Stimulated activated CD4-positive, alpha-beta T cell treated with anti-CD3 and anti-CD28 coated beads, Interleukin-1b, Interleukin-23, amount 100 ng/mL, for 48 hours (primary cell): ENCODE data around the gene LRRN2.

Experiments used
- DNase-seq: peaks from one replicate; pipeline ENCODE4 v3.0.0-alpha.2; 2020

LRRN2 gene

DNA sequence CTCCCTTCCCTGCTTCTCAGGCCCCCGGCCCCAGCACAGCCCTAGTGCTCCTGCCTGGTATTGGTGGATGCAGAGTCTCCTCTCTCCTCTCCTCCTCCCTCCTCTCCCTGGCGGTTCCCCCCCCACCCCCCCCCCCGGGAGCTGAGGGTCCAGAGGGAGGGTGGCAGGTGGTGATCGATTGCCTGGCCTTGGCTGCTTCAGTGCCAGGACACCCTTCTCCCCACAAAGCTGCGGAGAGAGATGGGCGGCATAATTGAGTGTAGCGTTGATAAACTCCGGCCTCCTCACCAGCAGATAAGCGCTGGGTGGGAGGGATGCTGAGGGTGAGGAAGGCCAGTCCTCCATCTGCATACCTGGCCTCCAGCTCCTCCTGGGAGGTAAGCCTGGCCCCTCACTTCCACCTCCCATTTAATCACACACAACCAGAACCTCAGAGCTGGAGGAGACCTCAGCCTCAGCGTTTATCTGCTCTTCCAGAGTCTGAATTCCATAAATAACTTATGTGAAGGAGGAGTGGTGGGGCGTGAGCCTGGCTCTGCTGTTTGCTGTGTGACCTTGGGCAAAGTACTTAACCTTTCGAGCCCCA, 60.8 kb downstream of the LRRN2 start:
- no peak for DNase-seq

- DNase-seq, result no peak
These were observed 61.6 kb downstream of the LRRN2 start for GRCh38 chr1:204623894-204624361.

GRCh38 chr1:204623365-204623893, 62.1 kb downstream of the LRRN2 start:
- DNase-seq, result no peak

DNA sequence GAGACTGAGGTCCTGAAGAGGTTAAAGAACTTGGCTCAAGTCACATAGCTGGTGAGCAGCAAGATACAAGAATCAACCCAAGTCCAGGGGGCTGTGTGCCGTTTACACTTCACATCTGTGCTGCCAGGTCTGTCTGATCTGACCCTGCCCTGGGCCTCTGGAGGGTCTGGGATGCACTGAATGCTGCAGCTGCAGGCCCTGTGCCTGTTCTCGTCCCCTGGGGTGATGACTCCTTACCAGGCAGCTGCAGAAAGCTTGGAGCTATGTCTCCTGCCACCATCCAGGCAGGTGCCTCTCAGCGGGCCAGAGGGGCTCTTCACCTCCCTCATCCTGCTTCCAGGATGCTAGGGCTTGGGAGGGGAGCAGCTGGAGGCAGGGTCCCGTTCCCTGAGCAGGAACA, 63.5 kb downstream of the LRRN2 start:
- no peak for DNase-seq

- no peak for DNase-seq
These were observed 64.1 kb downstream of the LRRN2 start for GRCh38 chr1:204621396-204621795.

- DNase-seq, result no peak
These were observed 65.8 kb downstream of the LRRN2 start for GRCh38 chr1:204619721-204620120.

GRCh38 chr1:204618148-204618760, 67.3 kb downstream of the LRRN2 start:
- DNase-seq, result no peak

DNA sequence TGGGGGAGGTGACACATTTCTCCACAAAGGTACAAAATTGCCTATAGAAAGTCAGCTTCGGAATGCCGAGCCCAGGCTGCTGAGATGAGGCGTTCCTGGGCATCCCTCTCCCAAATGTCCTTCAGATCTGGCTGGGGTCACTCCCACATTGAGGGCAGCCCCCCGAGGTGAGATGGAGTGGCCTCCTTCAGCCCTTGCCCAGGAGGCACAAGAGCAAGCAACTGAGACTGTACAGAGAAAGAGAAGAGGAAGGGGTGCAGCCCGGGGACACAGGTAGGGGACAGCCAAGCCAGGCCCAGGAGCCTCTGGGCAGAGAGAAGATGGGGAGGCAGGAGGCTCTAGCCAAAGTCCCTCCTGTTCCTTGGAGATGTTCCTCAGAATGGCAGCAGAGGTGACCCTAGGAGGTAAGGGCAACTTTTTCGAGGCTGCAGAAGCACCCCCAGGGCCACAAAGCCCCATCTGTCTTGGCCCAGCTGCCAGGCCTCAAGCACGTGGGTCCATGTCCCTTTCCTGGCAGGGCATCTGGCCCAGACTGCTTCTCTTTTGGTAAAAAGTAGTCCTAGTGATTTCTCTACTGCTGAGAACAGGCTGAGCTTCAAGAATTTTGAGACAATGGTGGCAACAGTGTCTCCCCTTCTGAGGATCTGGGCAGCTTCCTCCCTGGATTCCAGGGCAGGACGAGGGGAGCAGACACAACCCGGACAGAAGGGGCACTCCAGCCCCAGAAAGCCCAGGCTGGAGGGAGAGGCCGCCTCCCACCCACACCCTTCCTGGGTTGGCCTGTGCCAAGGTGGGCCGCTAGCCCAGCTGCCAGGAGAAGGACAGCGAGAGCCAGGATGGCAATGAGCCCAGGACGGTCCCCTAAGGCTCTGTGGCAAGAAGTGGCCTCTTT, 68.0 kb downstream of the LRRN2 start:
- no peak for DNase-seq

DNA sequence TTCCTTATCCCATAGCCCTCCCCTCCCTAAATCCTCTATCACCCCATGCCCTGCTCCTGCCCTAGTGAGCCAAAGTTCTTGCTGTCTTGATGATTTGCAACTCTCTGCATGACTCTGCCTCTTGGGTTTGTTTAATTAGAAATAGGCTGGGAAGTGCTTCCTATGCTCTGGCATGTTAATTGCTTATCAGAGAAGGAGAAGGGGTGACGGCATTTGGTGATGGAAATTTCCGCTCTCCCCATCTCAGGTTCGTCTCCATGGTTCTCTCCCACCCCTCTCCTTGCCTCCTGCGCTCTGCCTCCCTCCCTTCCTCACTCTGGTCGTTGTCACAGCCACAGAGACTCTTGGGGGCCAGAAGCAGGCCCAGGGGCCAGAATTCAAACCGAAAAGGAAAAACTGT, 68.9 kb downstream of the LRRN2 start:
- no peak for DNase-seq

GRCh38 chr1:204615881-204616280, 69.7 kb downstream of the LRRN2 start:
- DNase-seq, result no peak

DNA sequence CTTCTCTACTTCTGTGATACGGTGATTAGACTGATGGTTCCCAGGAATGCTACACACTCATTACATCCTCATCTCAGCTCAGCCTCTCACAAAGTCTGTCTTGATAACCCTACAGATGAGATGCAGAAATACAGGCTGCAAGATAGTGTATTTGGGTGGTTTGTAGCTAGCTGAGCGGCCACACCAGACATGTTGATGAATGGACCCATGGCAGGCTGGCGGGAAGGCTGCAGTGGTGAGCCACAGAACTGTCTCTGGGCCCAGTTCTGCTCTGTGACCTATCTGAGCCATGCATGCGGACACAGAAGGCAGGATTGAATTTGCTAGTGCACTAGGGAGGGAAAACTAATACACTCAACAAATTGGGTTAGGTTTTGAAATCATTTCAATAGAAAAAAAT, 71.9 kb downstream of the LRRN2 start:
- DNase-seq, result no peak

DNA sequence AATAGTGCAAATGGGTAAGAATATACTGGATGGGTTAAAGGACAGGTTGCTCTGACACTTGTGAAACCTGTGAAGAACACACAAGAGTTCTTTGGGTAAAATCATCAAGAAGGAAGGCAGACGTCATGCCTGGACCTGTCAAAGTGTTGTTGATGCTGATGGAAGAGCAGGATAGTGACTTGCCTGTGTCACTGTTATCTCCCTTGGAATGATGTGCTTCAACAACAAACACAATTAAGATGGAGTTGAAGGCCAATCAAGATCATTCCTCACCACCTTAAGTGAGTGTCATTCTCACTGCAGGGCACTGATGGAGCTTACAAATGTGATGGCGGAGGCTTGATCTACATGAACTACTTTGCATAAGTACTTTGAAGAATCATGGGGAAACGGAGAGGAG, 73.2 kb downstream of the LRRN2 start:
- no peak for DNase-seq

GRCh38 chr1:204611036-204611435, 74.5 kb downstream of the LRRN2 start:
- DNase-seq, result no peak

DNA sequence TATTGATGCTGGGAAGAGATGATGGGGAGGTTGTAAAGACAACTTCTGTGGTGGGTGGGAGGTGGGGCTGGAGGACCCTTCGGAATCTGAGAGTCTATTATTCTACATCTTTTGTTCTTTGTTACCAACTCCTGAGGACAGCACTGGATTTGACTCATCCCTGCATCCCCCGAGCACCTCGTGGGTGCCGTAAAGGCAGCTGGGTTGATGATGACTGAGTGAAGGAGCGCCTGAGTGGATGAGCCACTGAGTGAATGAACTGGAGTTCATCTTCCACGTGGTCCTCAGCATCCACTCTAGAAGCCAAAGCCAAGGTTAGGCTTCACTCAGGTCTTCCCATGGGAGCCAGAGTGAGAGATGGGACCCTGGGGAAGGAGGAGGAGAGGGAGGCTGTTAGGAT, 77.6 kb downstream of the LRRN2 start:
- no peak for DNase-seq

DNA sequence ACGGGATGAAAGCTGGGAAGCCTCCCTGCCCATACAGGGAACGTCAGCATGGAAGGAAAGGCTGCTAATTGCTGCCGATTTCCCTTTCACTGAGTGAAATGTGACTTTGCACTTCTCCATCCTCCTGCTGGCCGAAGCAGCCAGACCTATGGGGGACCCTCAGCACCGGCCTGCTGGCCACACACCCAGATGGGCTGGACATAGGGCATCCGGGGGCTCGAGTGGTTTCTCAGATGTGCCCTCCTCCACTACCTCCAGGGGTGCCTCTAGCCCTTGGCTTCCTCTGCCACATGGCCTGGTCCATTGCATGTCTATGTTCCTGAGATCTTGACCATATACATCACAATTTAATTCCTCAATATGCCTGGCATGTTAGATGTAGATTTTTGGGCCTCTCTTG, 79.7 kb downstream of the LRRN2 start:
- no peak for DNase-seq

DNA sequence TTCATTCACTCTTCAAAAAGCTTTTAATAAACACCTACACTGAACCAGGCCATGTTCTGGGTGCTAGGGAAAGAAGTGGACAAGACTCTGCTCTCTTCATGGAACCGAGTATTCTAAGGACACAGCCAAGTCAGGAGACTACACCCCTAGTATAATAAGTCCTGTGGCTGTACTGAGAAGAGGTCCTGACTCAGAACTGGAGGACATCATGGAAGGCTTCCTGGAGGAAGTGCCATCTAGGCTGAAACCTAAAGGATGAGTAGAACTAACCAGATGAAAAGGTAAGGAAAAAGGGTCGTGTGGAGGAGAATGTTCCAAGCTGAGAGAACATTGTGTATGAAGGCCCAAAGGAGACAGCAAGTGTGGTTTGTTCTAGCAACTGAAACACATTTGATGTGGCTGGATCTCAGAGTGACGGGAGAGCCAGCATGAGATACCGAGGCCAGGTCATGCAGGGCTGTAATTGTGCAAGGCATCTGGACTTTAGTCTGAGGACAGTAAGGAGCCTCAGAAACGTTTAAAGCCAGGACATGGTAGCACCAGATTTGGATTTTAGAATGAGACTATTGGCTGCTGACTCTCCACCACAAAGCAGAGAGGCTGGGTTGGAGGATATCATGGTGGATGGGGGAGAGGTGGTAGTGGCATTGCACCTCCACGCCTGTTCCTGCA, 82.5 kb downstream of the LRRN2 start:
- DNase-seq, result no peak

DNA sequence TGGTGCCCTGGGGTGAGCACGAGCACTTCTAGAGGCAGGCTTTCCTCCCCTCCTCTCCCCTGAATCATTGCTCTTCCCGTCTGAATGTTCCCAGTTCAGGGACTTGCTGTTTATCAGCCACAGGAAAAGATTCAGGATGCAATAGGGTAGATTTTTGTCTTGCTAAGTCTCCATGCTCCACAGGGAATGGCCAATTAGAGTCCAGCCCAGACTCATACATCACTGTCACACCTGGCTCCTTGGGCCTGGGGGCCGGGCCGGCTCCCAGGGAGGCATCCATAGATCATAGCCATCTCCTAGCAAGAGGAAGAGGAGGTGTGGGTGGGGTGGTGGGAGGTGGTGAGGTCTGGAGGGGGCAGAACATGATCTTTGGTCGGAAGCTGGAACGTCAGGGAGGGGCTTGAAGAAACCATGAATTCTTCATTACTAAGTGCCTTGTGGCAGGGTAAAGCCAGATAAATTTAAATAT, 83.4 kb downstream of the LRRN2 start:
- DNase-seq, result no peak

- DNase-seq, result no peak
These were observed 84.6 kb downstream of the LRRN2 start for GRCh38 chr1:204600968-204601367.

- no peak for DNase-seq
These were observed 85.3 kb downstream of the LRRN2 start for GRCh38 chr1:204600203-204600602.

DNA sequence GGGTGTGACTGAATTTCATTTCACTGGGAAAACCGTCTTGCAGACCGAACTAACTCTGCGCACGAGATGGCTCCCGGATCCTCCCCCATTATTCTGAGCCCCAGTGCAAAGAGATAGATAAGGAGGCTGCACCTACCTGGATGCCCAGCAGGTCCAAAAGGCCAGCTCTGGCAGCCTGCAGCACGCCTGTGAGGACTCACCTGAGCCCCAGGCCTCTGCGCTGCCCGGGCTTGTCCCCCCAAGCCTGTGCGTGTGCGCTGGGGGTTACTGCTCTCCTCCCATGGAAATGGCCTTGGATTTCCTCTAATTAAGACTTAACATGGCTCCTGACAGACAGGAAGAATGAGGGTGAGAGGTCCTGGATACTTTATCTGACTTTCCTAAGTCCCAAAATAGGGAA, 85.9 kb downstream of the LRRN2 start:
- DNase-seq, result no peak

- no peak for DNase-seq
These were observed 86.4 kb downstream of the LRRN2 start for GRCh38 chr1:204599098-204599497.

DNA sequence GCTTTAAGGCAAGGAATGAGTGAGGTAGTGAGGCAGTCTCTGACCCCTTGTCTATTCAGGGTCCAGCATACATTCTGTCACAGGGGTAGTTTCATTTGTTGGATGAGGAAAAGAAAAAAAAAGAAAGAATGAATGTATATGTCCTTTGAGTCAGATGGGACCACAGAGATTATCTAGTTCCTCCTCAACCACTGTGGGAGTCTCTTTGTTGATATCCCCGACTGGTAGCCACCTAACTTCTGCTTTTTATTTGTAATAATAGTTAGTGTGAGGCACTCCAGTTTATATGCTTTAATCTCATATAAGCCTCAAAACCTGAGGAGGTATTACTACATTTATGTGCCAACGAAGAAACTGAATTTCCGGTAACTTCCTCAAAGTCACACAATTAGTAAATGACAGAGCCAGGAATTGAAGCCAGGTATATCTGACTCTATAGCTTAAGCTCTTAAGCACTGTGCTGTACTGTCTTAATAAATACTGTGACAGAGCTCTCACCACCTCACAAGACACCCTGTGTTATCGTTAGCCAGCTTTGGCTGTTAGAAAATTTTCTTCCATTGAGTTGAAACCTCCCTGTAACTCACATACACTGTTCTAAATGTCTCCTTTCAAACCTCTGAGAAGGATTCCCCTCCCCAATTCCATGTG, 87.1 kb downstream of the LRRN2 start:
- no peak for DNase-seq
